PC-3 (cell line): Measurements from ENCODE around the gene FMNL1. TPM values are rescaled to one million over a fixed set of nuclear protein-coding genes. Genes with fewer than 3 reads are reported as not detected.

Experiments used
- ATAC-seq: fragments of 200-7000 bp; cut with Tn5 transposase; 2 replicates; pipeline ENCODE4 v1.9.1; 2020; ENCODE audit warnings: mild to moderate bottlenecking, moderate library complexity
- BruUV-seq: library from RNA; stranded (reverse); fragments of 400-500 nt; replicated peaks from 2 replicates; lab custom pipeline; 2021; lab: Mats Ljungman, UMichigan
- CTCF ChIA-PET: fragments of 300-600 bp; sonication (Branson Sonifier 250); formaldehyde crosslinking; loops from one replicate; lab custom pipeline; 2022; ENCODE audit warnings: antibody characterized with exemption; lab: Charles Lee
- POLR2A ChIA-PET: fragments of 300-600 bp; sonication (Branson Sonifier 250); formaldehyde crosslinking; loops from one replicate; lab custom pipeline; 2022; ENCODE audit warnings: antibody characterized with exemption; ENCODE audit not compliant: unreplicated experiment; lab: Charles Lee
- DNase-seq: peaks from one replicate; pipeline ENCODE4 v3.0.0-alpha.2; 2015
- H2AFZ ChIP-seq: fragments of 300-600 bp; sonication (generic); 2 replicates; pipeline ENCODE4 v1.6.0; 2016; ENCODE audit warnings: antibody characterized with exemption, low read length
- H3F3A ChIP-seq: fragments of 300-600 bp; sonication (generic); one replicate; pipeline ENCODE4 v1.6.0; 2017; ENCODE audit warnings: antibody characterized with exemption, low read length, control low read depth, mild to moderate bottlenecking; ENCODE audit not compliant: unreplicated experiment
- H3K27ac ChIP-seq: fragments of 300-600 bp; sonication (generic); 2 replicates; pipeline ENCODE4 v1.5.1; 2016; ENCODE audit warnings: mild to moderate bottlenecking, low read length
- H3K27me3 ChIP-seq: fragments of 300-600 bp; sonication (generic); 2 replicates; pipeline ENCODE4 v1.6.1; 2016; ENCODE audit warnings: low read length, mixed read lengths
- H3K36me3 ChIP-seq: fragments of 300-600 bp; sonication (generic); 2 replicates; pipeline ENCODE4 v1.6.1; 2016; ENCODE audit warnings: low read depth, mixed run types, low read length, mixed read lengths
- H3K4me1 ChIP-seq: fragments of 300-600 bp; sonication (generic); 2 replicates; pipeline ENCODE4 v1.5.1; 2016; ENCODE audit warnings: low read length; ENCODE audit not compliant: insufficient read depth
- H3K4me2 ChIP-seq: fragments of 300-600 bp; sonication (generic); 2 replicates; pipeline ENCODE4 v1.6.0; 2016; ENCODE audit warnings: low read length
- H3K4me3 ChIP-seq: fragments of 300-600 bp; sonication (generic); 2 replicates; pipeline ENCODE4 v1.5.1; 2016; ENCODE audit warnings: mild to moderate bottlenecking, low read length, mixed read lengths
- H3K79me2 ChIP-seq: fragments of 300-600 bp; sonication (generic); 2 replicates; pipeline ENCODE4 v1.6.1; 2017; ENCODE audit warnings: low read length, mixed read lengths
- H3K9ac ChIP-seq: fragments of 300-600 bp; sonication (generic); 2 replicates; pipeline ENCODE4 v1.6.0; 2016; ENCODE audit warnings: mild to moderate bottlenecking, low read length
- H3K9me2 ChIP-seq: fragments of 300-600 bp; sonication (generic); replicated peaks from 2 replicates; pipeline ENCODE4 v1.6.1; 2016; ENCODE audit warnings: mixed run types, low read length, mixed read lengths
- H3K9me3 ChIP-seq: fragments of 300-600 bp; sonication (generic); 2 replicates; pipeline ENCODE4 v1.6.1; 2016; ENCODE audit warnings: low read length, mixed read lengths
- H4K20me1 ChIP-seq: fragments of 300-600 bp; sonication (generic); 2 replicates; pipeline ENCODE4 v1.6.1; 2016; ENCODE audit warnings: low read length, mixed read lengths
- EZH2 ChIP-seq: fragments of 300-600 bp; sonication (generic); IDR thresholded peaks from one replicate; pipeline ENCODE4 v1.6.1; 2017; ENCODE audit warnings: antibody characterized with exemption, mild to moderate bottlenecking, low read length; ENCODE audit not compliant: unreplicated experiment
- EZH2phosphoT487 ChIP-seq: fragments of 300-600 bp; sonication (generic); IDR thresholded peaks from 2 replicates; pipeline ENCODE4 v1.6.1; 2018; ENCODE audit warnings: mild to moderate bottlenecking, antibody characterized with exemption, low read length, borderline replicate concordance
- intact Hi-C: fragments of 100-400 bp; cut with micrococcal nuclease; formaldehyde crosslinking; loops from 2 replicates; pipeline ENCODE4 v1.9.0; 2023
- total RNA-seq: library from RNA; depleted of rRNA; stranded (reverse); fragments of >200 nt; gene quantifications from 2 replicates; pipeline ENCODE4 v1.2.3, GENCODE V29; 2014
- TF ChIP-seq, protein P1 (sequence below): fragments of 300-600 bp; sonication (generic); conservative IDR thresholded peaks from 2 replicates; pipeline ENCODE4 v1.5.1; 2017; ENCODE audit warnings: antibody characterized with exemption, low read depth, mild to moderate bottlenecking, low read length

FMNL1 gene
- total RNA-seq, 1 experiment from 2014 or later: 8.2 TPM

DNA sequence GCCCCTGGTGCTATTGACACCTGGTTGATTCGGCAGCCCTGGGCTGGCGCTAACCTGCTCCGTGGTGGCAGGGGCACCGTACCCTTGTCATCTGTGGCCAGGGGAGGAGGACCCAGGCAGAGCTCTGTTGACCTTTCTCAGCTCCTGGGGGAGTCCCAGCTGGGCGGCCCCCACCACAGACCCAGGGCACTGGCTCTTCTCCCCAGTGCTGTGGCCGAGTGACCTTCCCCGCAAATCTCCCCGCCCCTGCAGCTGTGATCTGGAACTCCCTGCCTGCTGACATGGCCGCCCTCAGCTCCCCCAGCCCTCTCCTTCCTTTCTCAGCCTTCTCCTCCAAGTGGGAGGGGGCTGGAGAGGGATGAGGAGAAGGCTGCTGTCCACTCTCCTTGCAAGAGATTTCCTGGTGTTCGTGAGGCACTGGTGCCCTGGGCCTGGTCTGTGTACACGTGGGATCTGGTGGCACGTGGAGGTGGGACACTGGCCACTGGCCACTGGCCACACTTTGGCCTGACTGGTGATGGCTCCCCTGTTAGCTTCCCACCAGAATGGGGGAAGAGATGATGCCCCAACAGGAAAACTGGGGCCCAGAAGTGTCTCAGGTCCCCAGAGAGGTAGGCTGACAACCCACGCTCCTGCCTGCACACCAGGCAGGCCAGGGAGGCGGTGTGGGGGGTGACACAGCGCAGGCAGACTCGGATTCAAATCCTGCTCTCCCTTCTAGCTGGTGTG, 8.2 kb downstream of the FMNL1 start:
- no peaks in the 10 kb centered on the region for H3K9me3 ChIP-seq
- DNase-seq (no peak), ATAC-seq (no peak)
- no TSS peak for BruUV-seq
- ChIA-PET CTCF (interaction anchor here (0.7 to 0.9 kb wide), 4 partner anchors 11 to 157 kb away, joined by 3 to 4 read pairs (median 3); no protein-coding TSS in a partner anchor), POLR2A (no interaction called here)
- H3K4me2 ChIP-seq: no peak overlapping the region
- peaks cover 62% of the 10 kb centered on the region for H3K4me1 ChIP-seq
- no peaks in the 10 kb centered on the region for H4K20me1 ChIP-seq
- peak overlapping the region; percentile 47 for H3K9ac ChIP-seq
- no peak overlapping the region for H3K4me3 ChIP-seq
- no peaks in the 10 kb centered on the region for H3K9me2 ChIP-seq
- H3K36me3 ChIP-seq: no peaks in the 10 kb centered on the region
- H3K27ac ChIP-seq: peak overlapping the region; percentile 69
- H3K27me3 ChIP-seq: no peaks in the 10 kb centered on the region
- no peaks in the 10 kb centered on the region for H3K79me2 ChIP-seq
- no peak overlapping the region for H2AFZ ChIP-seq
- intact Hi-C loops: no loop called here
- H3F3A ChIP-seq: no peaks in the 10 kb centered on the region
- TF ChIP-seq EZH2phosphoT487 (no peak), EZH2 (no peak)
- TF ChIP-seq, protein P1, sequence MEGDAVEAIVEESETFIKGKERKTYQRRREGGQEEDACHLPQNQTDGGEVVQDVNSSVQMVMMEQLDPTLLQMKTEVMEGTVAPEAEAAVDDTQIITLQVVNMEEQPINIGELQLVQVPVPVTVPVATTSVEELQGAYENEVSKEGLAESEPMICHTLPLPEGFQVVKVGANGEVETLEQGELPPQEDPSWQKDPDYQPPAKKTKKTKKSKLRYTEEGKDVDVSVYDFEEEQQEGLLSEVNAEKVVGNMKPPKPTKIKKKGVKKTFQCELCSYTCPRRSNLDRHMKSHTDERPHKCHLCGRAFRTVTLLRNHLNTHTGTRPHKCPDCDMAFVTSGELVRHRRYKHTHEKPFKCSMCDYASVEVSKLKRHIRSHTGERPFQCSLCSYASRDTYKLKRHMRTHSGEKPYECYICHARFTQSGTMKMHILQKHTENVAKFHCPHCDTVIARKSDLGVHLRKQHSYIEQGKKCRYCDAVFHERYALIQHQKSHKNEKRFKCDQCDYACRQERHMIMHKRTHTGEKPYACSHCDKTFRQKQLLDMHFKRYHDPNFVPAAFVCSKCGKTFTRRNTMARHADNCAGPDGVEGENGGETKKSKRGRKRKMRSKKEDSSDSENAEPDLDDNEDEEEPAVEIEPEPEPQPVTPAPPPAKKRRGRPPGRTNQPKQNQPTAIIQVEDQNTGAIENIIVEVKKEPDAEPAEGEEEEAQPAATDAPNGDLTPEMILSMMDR: no peak

DNA sequence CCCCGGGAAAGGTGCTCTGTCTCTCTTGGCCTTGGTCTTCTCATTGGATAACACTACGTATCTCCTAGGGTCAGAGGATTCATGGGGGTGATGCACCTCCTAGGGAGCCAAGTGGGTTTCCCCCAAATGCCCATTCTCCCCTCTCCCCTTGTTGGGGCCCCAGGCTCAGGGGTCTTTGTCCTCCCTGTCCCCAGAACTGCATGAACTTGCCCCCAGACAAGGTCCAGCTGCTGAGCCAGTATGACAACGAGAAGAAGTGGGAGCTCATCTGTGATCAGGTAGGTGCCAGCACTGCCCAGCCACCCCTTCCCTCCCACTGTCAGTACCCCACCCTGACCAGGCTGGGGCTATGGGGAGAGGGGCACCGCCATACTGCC, 8.7 kb downstream of the FMNL1 start:
- H3F3A ChIP-seq: no peaks in the 10 kb centered on the region
- TF ChIP-seq, protein P1: no peak
- TF ChIP-seq EZH2 (no peak), EZH2phosphoT487 (no peak)
- H3K27me3 ChIP-seq: no peaks in the 10 kb centered on the region
- H3K9me3 ChIP-seq: no peaks in the 10 kb centered on the region
- no peak overlapping the region for H3K9ac ChIP-seq
- no peaks in the 10 kb centered on the region for H3K36me3 ChIP-seq
- peak overlapping the region; percentile 69 for H3K27ac ChIP-seq
- peaks cover 56% of the 10 kb centered on the region for H3K4me1 ChIP-seq
- no TSS peak for BruUV-seq
- intact Hi-C loops: no loop called here
- H2AFZ ChIP-seq: no peak overlapping the region
- H3K79me2 ChIP-seq: no peaks in the 10 kb centered on the region
- ChIA-PET CTCF (interaction anchor here (0.6 to 2.5 kb wide), 5 partner anchors 11 to 95 kb away, joined by 3 to 16 read pairs (median 3); partner anchors contain the start of gene ACBD4), POLR2A (no interaction called here)
- H3K9me2 ChIP-seq: no peaks in the 10 kb centered on the region
- H3K4me2 ChIP-seq: peak overlapping the region; percentile 8; the same call in 1 of the 2 replicates
- H4K20me1 ChIP-seq: no peaks in the 10 kb centered on the region
- DNase-seq: no peak
- ATAC-seq: no peak
- no peak overlapping the region for H3K4me3 ChIP-seq

DNA sequence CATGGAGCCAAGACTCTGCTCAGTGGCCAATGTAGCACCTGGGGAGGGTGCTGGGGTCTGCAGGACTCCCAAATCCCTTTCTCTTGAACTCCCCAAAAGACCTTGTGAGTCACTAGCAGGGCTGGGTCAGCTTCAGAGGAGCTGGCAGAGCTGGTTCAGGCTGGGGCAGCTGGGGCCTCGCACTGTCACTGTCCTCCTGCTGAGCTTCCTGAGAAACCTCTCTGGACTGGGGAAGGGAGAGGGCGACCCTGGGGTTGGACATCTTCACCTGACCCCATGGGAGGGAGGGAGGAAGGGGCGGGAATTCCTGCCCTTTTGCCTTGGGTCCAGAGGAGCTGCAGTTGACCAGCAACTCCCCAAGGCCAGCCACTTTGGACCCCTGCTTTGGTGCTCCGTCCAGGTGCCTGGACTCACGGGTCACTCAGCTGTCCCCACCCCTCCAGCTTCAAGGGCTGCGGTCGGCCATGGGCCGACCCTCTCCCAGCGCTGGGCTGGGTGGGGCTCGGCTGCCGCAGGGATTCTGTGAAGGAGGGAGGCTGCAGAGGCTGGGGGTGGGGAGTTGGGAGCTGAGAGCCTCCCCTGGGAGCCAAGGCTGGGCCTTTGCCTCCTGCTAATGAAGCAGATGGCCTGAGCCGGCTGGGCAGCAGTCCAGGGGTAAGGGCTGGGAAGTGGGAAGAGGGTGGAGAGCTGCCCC, 9.2 kb downstream of the FMNL1 start:
- Histone ChIP-seq H4K20me1 (no peaks in the 10 kb centered on the region), H2AFZ (no peak overlapping the region), H3K36me3 (no peaks in the 10 kb centered on the region), H3F3A (no peaks in the 10 kb centered on the region), H3K9me2 (no peaks in the 10 kb centered on the region), H3K4me3 (no peak overlapping the region), H3K27ac (peak overlapping the region; percentile 69), H3K79me2 (no peaks in the 10 kb centered on the region), H3K27me3 (no peaks in the 10 kb centered on the region), H3K4me2 (peak overlapping the region; percentile 15; the same call in 1 of the 2 replicates), H3K9ac (no peak overlapping the region), H3K4me1 (peaks cover 51% of the 10 kb centered on the region), H3K9me3 (no peaks in the 10 kb centered on the region)
- intact Hi-C loops: no loop called here
- TF ChIP-seq EZH2 (no peak), EZH2phosphoT487 (no peak)
- TF ChIP-seq, protein P1: no peak
- BruUV-seq: no TSS peak
- peak; percentile 34 for ATAC-seq
- POLR2A ChIA-PET: no interaction called here
- DNase-seq: peak; percentile 66
- CTCF ChIA-PET: interaction anchor here (0.6 to 2.5 kb wide), 4 partner anchors 12 to 96 kb away, joined by 3 to 16 read pairs (median 6); partner anchors contain the start of gene ACBD4
